GM12864 (cell line): ENCODE results near the gene TBC1D9.

Experiments
- DNase-seq: peaks from one replicate; pipeline ENCODE4 v3.0.0-alpha.2; 2011; ENCODE audit warnings: low read depth
- H3K4me3 ChIP-seq: 2 replicates; pipeline ENCODE4 v1.5.1; 2011; ENCODE audit warnings: mild to moderate bottlenecking, low read depth, low read length, control low read depth
- CTCF ChIP-seq: IDR thresholded peaks from 2 replicates; pipeline ENCODE4 v1.5.1; 2011; ENCODE audit warnings: low read depth, mild to moderate bottlenecking, moderate library complexity, low read length, control low read depth, inconsistent platforms; ENCODE audit errors: missing control alignments

Gene TBC1D9

DNA sequence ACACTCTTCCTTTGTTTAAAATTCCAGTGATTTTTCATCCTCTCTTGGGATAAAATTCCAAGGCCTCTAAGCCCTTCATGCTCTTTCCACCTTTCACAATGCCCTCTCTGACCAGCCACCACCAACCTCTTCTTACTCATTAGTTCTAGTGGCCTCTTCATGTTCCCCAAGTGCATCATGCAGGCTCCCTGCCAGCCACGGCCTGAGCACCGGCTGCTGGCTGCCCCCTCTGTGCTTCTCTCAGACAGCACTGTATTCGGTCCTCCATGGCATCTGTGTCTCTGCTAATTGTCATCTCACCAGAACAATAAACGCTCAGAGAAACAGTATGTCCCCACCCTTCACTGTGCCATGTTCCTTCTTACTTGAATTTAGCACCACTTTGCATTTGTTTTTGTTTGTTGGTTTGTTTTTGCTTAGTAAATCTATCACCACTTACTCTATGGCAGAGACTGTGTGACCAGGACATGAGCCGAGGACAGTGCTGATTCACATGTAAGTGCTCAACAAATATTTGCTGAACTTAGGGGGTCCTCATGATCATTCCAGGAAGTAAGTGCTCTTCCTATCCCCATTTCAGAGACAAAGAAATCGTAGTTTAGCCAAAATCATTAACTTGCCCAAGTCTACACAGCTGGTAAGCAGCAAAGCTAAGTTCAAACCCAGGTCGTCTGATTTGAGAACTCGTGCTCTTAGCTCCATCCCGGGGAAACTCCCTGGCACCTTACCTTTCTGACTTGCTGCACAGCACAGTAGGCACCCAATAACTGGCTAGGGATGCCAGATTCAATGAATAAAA is 110.4 kb downstream of the TBC1D9 start:
- H3K4me3 ChIP-seq: no peak overlapping the region
- TF ChIP-seq CTCF: no peak
- DNase-seq: no peak

DNA sequence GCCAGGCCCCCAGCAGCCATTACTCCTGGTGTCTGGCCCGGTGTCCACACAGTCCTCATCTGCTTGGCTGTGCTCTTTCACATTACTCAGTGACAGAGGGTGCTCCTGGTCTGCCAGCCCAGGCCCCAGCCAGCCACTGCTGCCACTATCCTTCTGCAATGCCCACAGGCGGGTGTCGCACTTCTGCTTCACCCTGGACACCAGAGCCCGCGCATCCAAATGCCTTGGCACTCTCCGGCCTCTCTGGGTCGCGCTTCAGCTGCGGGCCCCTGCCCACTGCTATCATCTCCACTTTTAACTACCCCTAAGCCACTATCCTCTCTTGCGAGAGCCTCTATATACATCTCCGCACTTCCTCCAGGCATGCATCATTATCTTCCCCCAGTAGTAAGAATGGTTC is 111.0 kb downstream of the TBC1D9 start:
- H3K4me3 ChIP-seq: no peak overlapping the region
- no peak for DNase-seq
- no peak for TF ChIP-seq CTCF

DNA sequence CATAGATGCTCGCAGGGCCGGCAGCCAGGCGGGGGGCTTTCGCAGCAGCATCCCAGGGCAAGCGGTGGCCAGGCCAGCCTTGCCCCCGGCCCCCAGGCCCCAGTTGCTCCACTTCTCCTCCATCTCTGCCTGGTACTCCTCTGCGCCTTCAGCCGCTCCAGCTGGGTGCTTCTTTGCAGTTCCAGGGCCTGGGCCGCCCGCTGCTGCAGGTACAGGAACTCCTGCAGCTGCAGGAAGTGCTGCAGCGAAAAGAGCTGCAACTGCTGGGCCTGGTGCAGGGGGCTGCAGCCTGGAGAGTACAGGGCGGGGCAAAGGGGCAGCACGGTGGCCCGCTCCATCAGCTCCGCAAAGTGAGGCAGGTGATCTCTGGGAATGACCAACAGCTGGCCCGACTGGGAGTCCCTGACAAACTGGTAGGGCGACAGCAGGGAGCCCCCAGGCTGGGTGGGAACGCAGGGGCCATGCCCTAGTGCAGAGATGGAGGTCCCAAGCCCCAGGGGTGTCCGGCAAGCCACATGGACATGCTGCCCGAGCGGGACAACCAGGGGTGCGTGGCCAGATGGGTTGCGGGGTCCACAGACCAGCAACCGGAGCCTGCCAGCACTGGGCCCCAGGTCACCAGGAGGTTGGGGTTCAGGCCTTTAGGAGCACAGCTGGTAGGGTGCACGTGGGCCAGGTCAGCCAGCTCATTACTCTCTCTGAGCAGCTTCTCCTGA is 111.6 kb downstream of the TBC1D9 start:
- no peak for DNase-seq
- TF ChIP-seq CTCF: no peak
- H3K4me3 ChIP-seq: no peak overlapping the region

- H3K4me3 ChIP-seq: no peak overlapping the region
- TF ChIP-seq CTCF: no peak
Measured at GRCh38 chr4:140643571-140644055, 112.6 kb downstream of the TBC1D9 start.

DNA sequence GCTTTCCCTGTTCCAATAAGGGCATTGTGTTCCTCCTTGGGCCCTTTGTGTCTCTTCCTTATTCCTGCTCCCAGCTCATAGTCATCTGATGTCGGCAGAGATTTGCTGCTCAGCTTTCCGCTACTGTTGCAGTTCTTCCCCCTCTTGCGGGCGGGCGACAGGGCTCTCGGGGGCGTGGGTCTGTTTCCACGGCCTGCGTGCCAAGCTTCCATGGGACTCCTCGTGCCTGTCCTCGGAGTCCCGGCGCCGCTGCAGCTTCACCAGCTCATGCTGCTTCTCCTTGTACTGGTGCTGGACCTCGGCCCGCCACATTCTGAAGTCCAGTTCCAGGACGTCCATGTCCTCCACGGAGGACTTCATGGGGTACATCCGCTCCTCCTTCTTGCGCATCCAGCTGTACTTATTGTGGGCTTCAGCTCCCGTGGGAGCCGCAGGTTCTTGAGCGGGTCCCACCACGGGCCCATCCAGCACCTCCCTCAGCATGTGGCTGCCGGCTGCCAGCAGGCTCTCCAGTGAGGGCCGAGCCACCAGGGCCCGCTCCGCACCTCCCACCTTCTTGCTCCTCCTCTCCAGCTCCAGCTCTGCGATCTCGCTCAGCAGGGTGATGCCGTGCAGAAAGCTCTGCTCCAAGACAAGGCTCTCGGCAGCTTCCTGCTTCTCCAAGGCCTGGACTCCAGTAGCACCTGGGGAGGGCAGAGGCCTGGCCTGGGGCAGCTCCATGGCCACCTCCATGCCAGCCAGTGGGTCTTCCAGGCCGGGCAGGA is 113.3 kb downstream of the TBC1D9 start:
- no peak for DNase-seq

More at GRCh38 chr4:140643571-140644055, 112.6 kb downstream of the TBC1D9 start:
- DNase-seq: no peak

More for the DNA sequence above, 113.3 kb downstream of the TBC1D9 start:
- no peak overlapping the region for H3K4me3 ChIP-seq
- TF ChIP-seq CTCF: no peak
